Kidney (tissue), 22 donors: ENCODE data around the gene NUP210. TPM values are rescaled to one million over a fixed set of nuclear protein-coding genes. Genes with fewer than 3 reads are reported as not detected.

Experiments used
- DNase-seq, 5 donors: peaks; one replicate each; pipeline ENCODE4 v3.0.0-alpha.2; 2013 to 2020
- FAIRE-seq: peaks from 2 replicates; lab custom pipeline; 2012; peaks lifted over from hg19 to GRCh38; lab: Jason Lieb, UNC
- H3K27ac ChIP-seq, 2 donors: one replicate each; pipeline ENCODE4 v1.7.0; 2013; ENCODE audit warnings: low read depth in 2 of 2, low read length in 2 of 2, inconsistent platforms in 1 of 2
- H3K27me3 ChIP-seq: one replicate; pipeline ENCODE4 v1.7.1; 2013; ENCODE audit warnings: low read length, inconsistent platforms; ENCODE audit not compliant: control insufficient read depth, insufficient read depth
- H3K36me3 ChIP-seq, 3 donors: one replicate each; pipeline versions ENCODE4 v1.7.0 to v1.7.1; 2013; ENCODE audit warnings: low read length in 3 of 3, control low read depth in 1 of 3, inconsistent platforms in 1 of 3; ENCODE audit not compliant: insufficient read depth in 3 of 3, control insufficient read depth in 2 of 3
- H3K4me1 ChIP-seq, 3 donors: one replicate each; pipeline versions ENCODE4 v1.7.0 to v1.7.1; 2013; ENCODE audit warnings: low read length in 3 of 3, inconsistent platforms in 1 of 3, low read depth in 1 of 3; ENCODE audit not compliant: control insufficient read depth in 2 of 3, insufficient read depth in 2 of 3
- H3K4me3 ChIP-seq, 3 donors: one replicate each; pipeline versions ENCODE4 v1.7.0 to v1.8.1; 2013; ENCODE audit warnings: low read length in 3 of 3, control low read depth in 1 of 3, inconsistent platforms in 1 of 3
- H3K9ac ChIP-seq, 3 donors: one replicate each; pipeline versions ENCODE4 v1.7.0 to v1.7.1; 2013; ENCODE audit warnings: low read length in 3 of 3, control low read depth in 1 of 3, inconsistent platforms in 1 of 3
- H3K9me3 ChIP-seq, 3 donors: one replicate each; pipeline versions ENCODE4 v1.7.0 to v1.7.1; 2013; ENCODE audit warnings: low read length in 3 of 3, control low read depth in 1 of 3, inconsistent platforms in 1 of 3; ENCODE audit not compliant: control insufficient read depth in 2 of 3, insufficient read depth in 1 of 3
- CTCF ChIP-seq: IDR thresholded peaks from 3 replicates; pipeline ENCODE4 v1.5.1; 2012; ENCODE audit warnings: mild to moderate bottlenecking, moderate library complexity, borderline replicate concordance; ENCODE audit not compliant: insufficient read depth; ENCODE audit errors: extremely low read depth
- intact Hi-C: fragments of 100-400 bp; cut with DNase I; formaldehyde crosslinking; loops from one replicate; pipeline ENCODE4 v1.11.1; 2022
- long read RNA-seq, 10 donors: library from polyadenylated mRNA in 1 of 10; unstranded in 1 of 10; transcript quantifications; one replicate each; pipeline ENCODE4 v2.0.0 and lab custom pipeline, GENCODE V29; 2021 to 2026
- polyA plus RNA-seq: library from polyadenylated mRNA; stranded (reverse); fragments of 350-450 nt; fragmentation: Illumina TruSeq; extraction: RNeasy Lipid Tissue Mini Kit (QIAGEN cat#74804); gene quantifications from one replicate; pipeline ENCODE4 v1.2.3, GENCODE V29; 2014; ENCODE audit warnings: low read depth, low replicate concordance; ENCODE audit not compliant: insufficient read depth
- total RNA-seq: library from RNA; stranded (reverse); fragmentation: NEBNext Ultra II Directional; extraction: Animal tissue kit (Norgen Biotek cat#: 25700); gene quantifications from one replicate; pipeline ENCODE4 v1.2.1, GENCODE V29; 2021
- donor health status: control.
- donor health status: control.
- donor health status: control.
- donor health status: control.
- donor health status: control.
- donor health status: DM: yes; HTN: yes; CAD: no.
- donor health status: Normal renal cell carcinoma (clear cell type).

The NUP210 gene
- total RNA-seq, result 22.9 TPM
- polyA plus RNA-seq, result 5.6 TPM
- long read RNA-seq, donor 1, result 0 reads
- long read RNA-seq, donor 2, full-length matches to known transcripts, result 1 of 1 reads
- long read RNA-seq, donor 2, partial matches to known transcripts, result 0 of 1 reads
- long read RNA-seq, donor 2, other reads (novel, unspliced or antisense), result 0 of 1 reads
- long read RNA-seq, donor 3, partial matches to known transcripts, result 0 of 1 reads
- long read RNA-seq, donor 3, other reads (novel, unspliced or antisense), result 0 of 1 reads
- long read RNA-seq, donor 4, partial matches to known transcripts, result 0 of 1 reads
- long read RNA-seq, donor 4, other reads (novel, unspliced or antisense), result 0 of 1 reads
- long read RNA-seq, donor 5, result 0 reads
- long read RNA-seq, donor 6, result 0 reads
- long read RNA-seq, donor 7, partial matches to known transcripts, result 14 of 21 reads
- long read RNA-seq, donor 7, other reads (novel, unspliced or antisense), result 3 of 21 reads
- long read RNA-seq, donor 8, result 0 reads
- long read RNA-seq, donor 9, result 0 reads
- long read RNA-seq, donor 10, partial matches to known transcripts, result 12 of 12 reads
- long read RNA-seq, donor 10, other reads (novel, unspliced or antisense), result 0 of 12 reads

GRCh38 chr3:13420045-13420830 is at the start of gene NUP210:
Gene NUP210 (minus strand): TSS chr3:13420322. CDS start chr3:13420226, 96 bp downstream.
- Histone ChIP-seq H3K27ac (peak within 1 kb of the TSS; percentile 32 to 47), H3K9ac (peak within 1 kb of the TSS in 2 of 3 donors; percentile 23 to 46), H3K9me3 (no peaks in the 10 kb centered on the region), H3K36me3 (no peaks in the 10 kb centered on the region), H3K27me3 (no peaks in the 10 kb centered on the region), H3K4me1 (peaks cover 0 to 9% (median 0%) of the 10 kb centered on the region in 3 donors), H3K4me3 (peak within 1 kb of the TSS in 2 of 3 donors; percentile 61 to 66)
- no peak for TF ChIP-seq CTCF
- DNase-seq (peak; percentile 61 to 81 (median 75)), FAIRE-seq (no peak)
- intact Hi-C loops, result no loop called here

GRCh38 chr3:13466781-13467180 is 46.7 kb upstream of the NUP210 start:
- no peaks in the 10 kb centered on the region for H3K9me3 ChIP-seq
- no peak overlapping the region for H3K9ac ChIP-seq
- no peak for DNase-seq
- H3K27ac ChIP-seq, result no peak overlapping the region
- no peak overlapping the region for H3K4me3 ChIP-seq
- peaks cover 0 to 4% (median 3%) of the 10 kb centered on the region in 3 donors for H3K4me1 ChIP-seq
- no peaks in the 10 kb centered on the region for H3K36me3 ChIP-seq
- no peaks in the 10 kb centered on the region for H3K27me3 ChIP-seq
- TF ChIP-seq CTCF, result no peak
- intact Hi-C loops, result no loop called here
- FAIRE-seq, result no peak

- Histone ChIP-seq H3K36me3 (no peaks in the 10 kb centered on the region), H3K9ac (no peak overlapping the region), H3K27me3 (no peaks in the 10 kb centered on the region), H3K9me3 (no peaks in the 10 kb centered on the region), H3K4me3 (no peak overlapping the region), H3K4me1 (peaks cover 0 to 4% (median 3%) of the 10 kb centered on the region in 3 donors), H3K27ac (no peak overlapping the region)
- no peak for FAIRE-seq
- no peak for TF ChIP-seq CTCF
- peak in 1 of 5 donors; percentile 23 for DNase-seq
- intact Hi-C loops, result no loop called here
These were observed 45.2 kb upstream of the NUP210 start for GRCh38 chr3:13465236-13465873.
